AG04449 (cell line): Measurements from ENCODE around the gene TGFA.

Experiments
- CTCF ChIA-PET: fragments of 350-600 bp; formaldehyde crosslinking; extraction: SDS; loops from one replicate; lab custom pipeline; 2021; ENCODE audit warnings: antibody characterized with exemption; lab: Yijun Ruan, JAX
- POLR2A ChIA-PET: fragments of 400-600, 350-600 bp; formaldehyde crosslinking; extraction: SDS; loops from one replicate; lab custom pipeline; 2020; ENCODE audit warnings: antibody characterized with exemption, inconsistent platforms; lab: Yijun Ruan, JAX
- DNase-seq: peaks from one replicate; pipeline ENCODE4 v3.0.0-alpha.2; 2010; ENCODE audit warnings: low read depth, low spot score
- H3K4me3 ChIP-seq: 2 replicates; pipeline ENCODE4 v1.5.1; 2011; ENCODE audit warnings: low read depth, mild to moderate bottlenecking, control low read depth, low read length
- CTCF ChIP-seq: IDR thresholded peaks from one replicate; pipeline ENCODE4 v1.5.1; 2011; ENCODE audit warnings: mild to moderate bottlenecking, moderate library complexity, low read length, control low read depth, inconsistent platforms; ENCODE audit not compliant: insufficient read depth; ENCODE audit errors: missing control alignments

TGFA gene

GRCh38 chr2:70443726-70444125 lies 109.9 kb downstream of the TGFA start:
- H3K4me3 ChIP-seq: no peak overlapping the region
- POLR2A ChIA-PET: no interaction called here
- CTCF ChIA-PET: no interaction called here
- TF ChIP-seq CTCF: no peak
- no peak for DNase-seq

GRCh38 chr2:70443078-70443465 lies 110.6 kb downstream of the TGFA start:
- no peak for TF ChIP-seq CTCF
- ChIA-PET POLR2A (no interaction called here), CTCF (no interaction called here)
- H3K4me3 ChIP-seq: no peak overlapping the region
- no peak for DNase-seq

DNA sequence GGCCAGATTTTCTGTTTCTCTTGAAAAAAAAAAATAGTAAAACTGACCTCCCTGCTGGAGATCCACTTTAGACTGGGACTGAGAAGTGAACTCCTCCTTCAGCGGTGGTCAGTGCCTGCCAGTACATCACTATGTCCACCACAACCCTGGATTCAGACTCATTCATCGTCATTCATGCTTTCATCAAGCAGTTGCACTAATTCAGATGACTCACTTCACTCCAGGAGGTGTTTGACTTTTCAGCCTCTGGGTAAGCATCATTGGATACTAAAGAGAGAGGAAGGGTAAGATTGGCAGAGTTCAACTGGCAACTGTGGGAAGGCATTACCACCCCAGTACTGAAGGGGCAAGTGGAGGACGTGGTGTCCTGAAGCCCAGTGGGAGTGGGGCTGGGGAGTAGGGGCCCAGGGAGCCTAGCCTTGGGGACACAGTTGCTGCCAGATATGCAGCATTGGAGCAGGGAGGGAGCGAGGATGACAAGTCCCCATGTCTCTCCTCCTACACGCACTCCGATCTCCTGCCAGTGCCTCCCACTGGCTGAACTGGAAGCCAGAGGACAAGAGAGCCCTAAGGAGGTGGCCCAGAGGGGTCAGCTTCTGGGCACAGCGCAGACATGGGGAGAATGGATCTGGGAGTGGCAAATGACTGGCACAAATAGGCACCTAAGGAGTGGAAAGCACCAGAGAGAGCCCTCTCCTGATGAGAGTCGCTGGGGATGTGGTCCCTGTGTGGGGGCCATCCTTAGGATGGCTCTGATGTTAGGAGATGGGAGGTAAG lies 111.1 kb downstream of the TGFA start:
- no peak for DNase-seq
- ChIA-PET CTCF (no interaction called here), POLR2A (no interaction called here)
- no peak overlapping the region for H3K4me3 ChIP-seq
- TF ChIP-seq CTCF: no peak

DNA sequence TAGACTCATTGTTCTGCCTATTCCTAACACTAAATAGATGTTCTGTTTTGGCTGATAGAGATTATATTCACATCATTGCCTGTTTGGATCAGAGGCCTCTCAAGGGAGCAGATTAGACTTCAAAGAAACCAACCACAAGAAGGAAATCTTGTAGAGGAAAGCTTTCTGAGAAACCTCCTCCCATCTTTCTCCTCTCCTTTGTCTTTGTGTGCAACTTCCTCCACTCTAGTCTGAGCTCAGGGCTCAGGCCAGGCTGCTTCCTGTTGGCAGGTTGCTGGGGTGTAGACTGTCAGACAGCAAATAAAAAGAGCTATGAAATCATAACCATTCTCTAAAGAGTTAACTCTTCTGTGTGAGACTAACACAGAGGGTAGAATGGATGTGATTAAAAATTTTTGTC lies 113.0 kb downstream of the TGFA start:
- ChIA-PET CTCF (no interaction called here), POLR2A (no interaction called here)
- H3K4me3 ChIP-seq: no peak overlapping the region
- no peak for DNase-seq
- no peak for TF ChIP-seq CTCF

GRCh38 chr2:70435138-70435537 lies 118.5 kb downstream of the TGFA start:
- DNase-seq: no peak

DNA sequence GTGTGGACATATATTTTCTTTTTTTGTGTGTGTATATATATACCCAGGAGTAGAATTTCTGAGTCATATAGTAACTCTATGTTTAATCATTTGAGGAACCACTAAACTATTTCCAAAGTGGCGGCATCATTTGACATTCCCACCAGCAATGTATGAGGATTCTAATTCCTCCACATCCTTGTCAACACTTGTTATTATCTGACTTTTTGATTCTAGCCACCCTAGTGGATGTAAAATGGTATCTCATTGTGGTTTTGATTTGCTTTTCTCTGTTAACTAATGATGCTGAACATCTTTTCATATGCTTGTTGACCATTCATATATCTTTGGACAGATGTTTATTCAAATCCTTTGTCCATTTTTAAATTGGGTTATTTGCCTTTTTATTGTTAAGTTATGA lies 120.3 kb downstream of the TGFA start:
- ChIA-PET CTCF (no interaction called here), POLR2A (no interaction called here)
- no peak for TF ChIP-seq CTCF
- no peak for DNase-seq
- H3K4me3 ChIP-seq: no peak overlapping the region

More at GRCh38 chr2:70435138-70435537, 118.5 kb downstream of the TGFA start:
- ChIA-PET CTCF (no interaction called here), POLR2A (no interaction called here)
- no peak for TF ChIP-seq CTCF
- H3K4me3 ChIP-seq: no peak overlapping the region
